HG02678 (cell line): ENCODE data around the gene PLP2.

Experiments used
- ATAC-seq: cut with Tn5 transposase; IDR thresholded peaks from one replicate; pipeline ENCODE4 v1.9.1; 2021; ENCODE audit warnings: mild to moderate bottlenecking, moderate library complexity; ENCODE audit not compliant: unreplicated experiment

Gene PLP2

GRCh38 chrX:49186125-49187027, 14.7 kb downstream of the PLP2 start, which contains the start of gene PRICKLE3:
TSS of gene PRICKLE3 (minus strand) at chrX:49186373. CDS start at chrX:49186297, 76 bp downstream.
- ATAC-seq = peak; percentile 32

DNA sequence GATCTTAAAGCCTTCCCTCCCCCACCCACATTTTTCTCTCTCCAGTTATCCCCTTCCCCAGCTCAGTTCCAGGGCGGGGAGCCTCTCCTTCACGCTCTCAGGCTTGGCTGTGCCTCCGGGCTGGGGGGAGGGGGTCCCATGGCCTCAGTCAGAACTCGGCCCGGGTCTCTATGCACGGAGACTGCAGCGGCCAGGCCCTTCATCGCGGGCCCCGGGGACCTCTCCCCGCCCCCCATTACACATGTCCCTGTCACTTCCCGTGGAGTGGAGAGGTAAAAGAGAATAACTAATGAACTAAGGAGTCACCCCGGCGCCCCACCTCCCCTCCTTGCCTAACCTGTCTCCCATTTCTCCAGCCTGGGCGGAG, 15.3 kb downstream of the PLP2 start:
- ATAC-seq = no peak

DNA sequence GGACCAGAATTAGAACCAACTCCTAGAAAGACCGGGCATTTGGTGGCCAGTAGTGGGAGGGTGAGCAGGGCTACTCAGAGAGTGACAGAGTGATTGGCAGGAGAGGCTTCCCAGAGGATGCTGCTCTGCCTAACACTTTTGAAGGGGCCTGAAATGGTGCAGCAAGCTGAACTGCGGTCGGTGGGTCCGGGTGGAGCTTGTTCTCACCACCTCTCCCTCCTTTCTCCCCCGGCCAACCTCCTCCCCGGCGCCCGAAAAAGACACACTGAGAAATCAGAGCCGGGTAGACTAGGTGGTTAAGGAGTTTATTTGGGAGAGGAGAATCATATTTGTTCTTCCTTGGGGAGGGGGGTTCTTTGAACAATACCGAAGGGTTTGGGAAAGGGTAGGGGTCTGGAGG, 15.8 kb downstream of the PLP2 start:
- ATAC-seq = no peak

- no peak for ATAC-seq
Observed at GRCh38 chrX:49188468-49189076, 16.9 kb downstream of the PLP2 start.

GRCh38 chrX:49189606-49190005, 17.9 kb downstream of the PLP2 start:
- no peak for ATAC-seq

- ATAC-seq = peak; percentile 87
Observed at GRCh38 chrX:49190821-49191573, 19.3 kb downstream of the PLP2 start.

- ATAC-seq = peak; percentile 8
Observed at GRCh38 chrX:49191574-49192011, 19.9 kb downstream of the PLP2 start.

DNA sequence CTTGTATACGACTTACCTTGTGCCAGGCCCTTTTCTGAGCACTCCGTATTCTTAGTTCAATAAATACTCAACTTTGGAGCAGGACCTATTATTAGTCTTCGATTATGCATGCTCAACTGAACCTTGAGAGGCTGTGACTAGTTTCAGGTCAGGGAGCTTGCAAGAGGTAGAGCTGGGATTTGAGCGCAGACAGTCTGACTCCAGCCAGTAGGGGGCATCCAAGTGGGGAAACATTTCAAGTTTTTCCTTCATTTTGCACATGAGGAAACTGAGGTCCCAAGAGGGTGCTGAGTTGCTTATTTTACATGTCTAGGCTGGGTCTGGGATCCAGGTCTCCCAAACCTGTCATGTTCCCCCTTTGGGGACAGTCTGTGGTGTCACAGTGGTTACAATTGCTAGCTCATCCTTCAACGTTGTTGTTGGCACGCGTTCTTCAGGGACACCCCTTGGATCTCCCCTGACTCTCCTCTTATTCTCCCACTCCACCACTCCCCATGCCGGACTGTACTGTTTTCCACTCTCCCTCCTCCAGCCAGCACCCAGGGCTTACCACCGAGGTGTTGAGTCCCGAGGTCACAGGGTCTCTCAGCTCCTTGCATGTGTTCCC, 21.1 kb downstream of the PLP2 start:
- no peak for ATAC-seq

DNA sequence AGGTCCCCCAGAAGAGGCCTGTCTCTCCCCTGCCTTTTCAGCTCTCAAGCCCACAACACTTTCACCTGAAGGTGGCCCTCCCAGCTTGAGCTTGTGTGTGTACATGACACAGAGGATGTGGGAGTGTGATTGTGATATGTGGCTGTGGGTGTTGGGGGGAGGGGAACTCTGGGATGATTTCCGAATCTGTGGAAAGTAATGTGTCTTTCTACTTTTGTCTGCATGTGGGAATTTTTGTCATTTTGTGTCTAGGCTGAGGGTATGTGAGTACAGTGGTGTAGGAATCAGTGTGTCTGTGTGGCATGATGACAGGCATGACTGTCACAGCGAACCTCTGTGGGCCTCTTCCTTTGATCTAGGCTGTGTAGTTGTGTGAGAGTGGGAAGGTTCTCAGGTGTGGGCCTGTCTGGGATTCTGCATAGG, 21.9 kb downstream of the PLP2 start:
- ATAC-seq = no peak

DNA sequence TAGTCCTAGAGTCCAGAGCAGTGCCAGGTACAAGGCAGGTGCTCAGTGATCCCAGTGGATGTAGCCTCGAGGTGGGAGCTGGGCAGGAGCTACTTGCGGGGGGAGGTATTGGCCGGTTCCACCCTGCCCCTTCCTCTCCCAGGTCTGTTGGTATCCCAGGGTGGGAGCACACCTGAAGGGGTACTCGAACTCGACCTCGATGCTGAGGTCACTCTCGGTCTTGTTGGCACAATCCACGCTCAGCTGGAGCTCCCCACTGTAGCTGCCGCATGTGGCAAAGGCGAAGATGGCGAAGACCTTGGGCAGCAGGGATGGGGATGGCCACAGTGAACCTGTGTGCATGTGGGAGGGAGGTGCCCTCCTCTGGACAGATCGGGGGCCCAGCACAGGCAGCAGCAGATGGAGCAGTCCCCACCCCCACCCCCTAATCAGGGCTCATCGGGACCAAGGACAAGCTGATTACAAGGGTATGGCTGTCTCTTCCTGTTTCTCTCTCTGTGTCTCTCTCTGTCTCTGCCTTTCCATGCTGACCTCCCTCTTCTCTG, 25.9 kb downstream of the PLP2 start:
- ATAC-seq = no peak

DNA sequence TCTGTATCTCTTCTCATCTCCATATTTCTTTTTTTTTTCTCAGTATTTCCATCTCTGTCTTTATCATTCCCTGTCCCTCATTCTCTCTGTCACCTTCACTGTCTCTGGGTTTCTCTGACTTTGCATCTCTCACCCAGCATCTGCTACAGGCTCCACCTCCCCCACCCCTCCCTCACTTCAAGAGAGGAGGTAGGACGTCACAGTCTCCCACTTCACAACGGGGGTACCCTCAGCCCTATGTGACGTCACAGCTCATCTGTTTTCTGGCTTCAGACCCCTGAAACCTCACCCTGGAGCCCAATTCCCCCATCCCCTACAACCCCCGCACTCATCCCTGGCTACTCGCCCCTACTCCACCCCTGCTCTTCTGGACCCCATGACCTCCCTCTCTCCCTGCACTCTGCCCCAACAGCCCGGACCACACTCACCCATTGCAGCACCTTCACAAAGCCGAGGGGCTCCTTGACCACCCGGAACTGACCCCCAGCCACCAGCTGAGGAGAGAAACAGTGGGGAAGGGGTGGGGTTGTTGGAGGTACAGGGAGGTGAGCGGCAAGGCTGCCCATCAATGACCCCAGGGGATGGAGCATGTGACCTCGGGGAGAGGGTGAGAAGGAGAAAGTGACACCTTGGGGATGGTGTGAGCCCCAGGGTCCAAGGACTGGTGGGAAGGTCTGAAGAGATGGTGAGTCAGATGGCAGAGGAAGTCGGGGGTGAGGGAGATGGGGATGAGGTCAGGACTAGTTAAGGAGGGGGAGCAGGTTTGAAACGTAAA, 27.0 kb downstream of the PLP2 start:
- ATAC-seq = no peak

DNA sequence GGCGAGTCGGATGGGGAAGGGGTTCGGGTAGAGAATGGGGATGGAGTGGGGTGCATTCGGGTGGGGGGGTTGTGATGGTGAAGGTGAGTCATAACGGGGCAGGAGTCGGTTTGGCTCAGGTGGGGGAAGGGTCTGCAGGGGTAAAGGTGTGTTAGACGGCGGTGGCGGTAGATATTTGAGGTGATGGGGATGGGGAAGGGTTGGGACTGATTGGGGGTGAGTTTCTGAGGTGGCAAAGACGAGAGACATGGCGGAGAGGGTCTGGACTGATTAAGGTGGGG, 27.6 kb downstream of the PLP2 start:
- ATAC-seq = no peak

GRCh38 chrX:49199906-49200771, 28.4 kb downstream of the PLP2 start, which contains the start of gene SYP:
TSS of gene SYP (minus strand) at chrX:49200193. CDS start at chrX:49200186, 7 bp downstream.
- ATAC-seq = peak; percentile 97

DNA sequence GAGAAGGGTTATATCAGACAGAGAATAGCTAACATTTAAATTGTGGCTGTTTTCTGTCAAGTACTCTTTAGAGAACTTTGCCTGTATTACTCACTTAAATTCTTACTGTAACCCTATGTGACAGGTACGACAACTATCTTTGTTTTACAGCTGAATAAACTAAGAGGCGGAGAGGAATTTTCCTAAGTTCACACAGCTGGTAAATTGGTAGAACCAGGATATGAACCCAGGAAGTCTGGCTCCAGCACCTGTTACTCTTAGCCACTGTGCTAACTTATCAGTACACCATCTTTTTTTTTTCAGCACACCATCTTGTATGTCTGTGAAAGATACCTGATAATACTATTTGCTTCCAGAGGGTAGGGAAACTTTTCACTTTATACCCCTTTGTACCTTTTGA, 30.3 kb downstream of the PLP2 start:
- no peak for ATAC-seq

- ATAC-seq = no peak
Observed at GRCh38 chrX:49203536-49203935, 31.8 kb downstream of the PLP2 start.

GRCh38 chrX:49204017-49204416, 32.3 kb downstream of the PLP2 start:
- no peak for ATAC-seq

DNA sequence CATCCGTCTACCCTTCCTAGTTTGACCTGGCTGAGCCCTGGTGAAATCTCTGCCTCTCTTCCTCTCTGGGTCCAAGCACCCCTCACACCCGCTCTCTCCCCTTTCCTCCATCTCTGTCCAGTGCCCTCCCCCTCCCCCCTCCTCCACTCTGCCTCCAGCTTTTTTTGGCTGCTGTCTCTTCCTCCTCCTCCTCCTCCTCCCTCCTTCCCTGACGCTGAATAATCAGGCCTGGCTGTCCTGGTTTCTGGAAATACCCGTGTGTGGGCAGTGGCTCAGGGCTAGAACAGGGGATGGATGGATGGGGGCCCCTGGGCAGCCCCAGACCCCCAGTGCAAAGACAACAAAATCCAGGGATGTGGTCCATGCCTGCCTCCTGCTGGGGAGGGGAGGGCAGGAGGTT, 33.0 kb downstream of the PLP2 start:
- no peak for ATAC-seq

- no peak for ATAC-seq
Observed at GRCh38 chrX:49205443-49205842, 33.7 kb downstream of the PLP2 start.

DNA sequence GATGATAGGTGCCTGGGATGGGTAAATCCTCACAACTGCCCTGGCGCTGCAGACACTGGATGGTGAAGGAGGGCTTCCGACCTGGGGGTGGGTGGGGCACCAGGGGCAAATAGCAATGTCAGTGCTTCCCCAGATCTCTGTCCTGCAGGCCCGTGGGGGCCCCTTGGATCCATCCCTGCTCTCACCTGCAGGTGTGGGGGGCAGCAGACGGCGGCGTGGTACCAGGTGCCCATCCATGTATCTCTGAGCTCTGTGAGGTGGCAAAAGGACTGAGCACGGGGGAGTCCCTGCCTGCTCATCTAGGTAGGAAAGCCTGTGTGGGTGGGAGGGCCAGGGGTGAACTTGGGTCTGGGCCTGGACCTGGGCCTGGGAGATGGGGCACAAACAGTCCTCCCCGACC, 34.8 kb downstream of the PLP2 start:
- no peak for ATAC-seq
